K562 (cell line): ENCODE results near the gene ARHGAP22. TPM values are rescaled to one million over a fixed set of nuclear protein-coding genes. Genes with fewer than 3 reads are reported as not detected.

Experiments used
- ATAC-seq: fragments of 200-7000 bp; cut with Tn5 transposase; 3 replicates; pipeline ENCODE4 v1.9.1; 2020; ENCODE audit warnings: moderate library complexity
- BruUV-seq: library from RNA; stranded (reverse); fragments of 400-500 nt; replicated peaks from 2 replicates; lab custom pipeline; 2021; lab: Mats Ljungman, UMichigan
- CTCF ChIA-PET: fragments of 300-600 bp; formaldehyde crosslinking; extraction: SDS; loops from one replicate; lab custom pipeline; 2021; ENCODE audit warnings: low intra/inter-chr PET ratio; lab: Yijun Ruan, JAX
- POLR2A ChIA-PET: fragments of 300-600, 350-650 bp; sonication (Branson Sonifier 250); formaldehyde crosslinking; extraction: SDS; loops from one replicate; lab custom pipeline; 2021; ENCODE audit warnings: antibody characterized with exemption, inconsistent platforms; lab: Yijun Ruan, JAX
- DNase-seq, 4 experiments: peaks; one replicate each; pipeline versions ENCODE4 v3.0.0 to v3.0.0-alpha.2; 2011 to 2018; ENCODE audit warnings: low spot score in 3 of 4, mixed read lengths in 3 of 4; ENCODE audit errors: extremely low read depth in 1 of 4
- FAIRE-seq: peaks from 2 replicates; lab custom pipeline; 2011; peaks lifted over from hg19 to GRCh38; lab: Jason Lieb, UNC
- H2AFZ ChIP-seq: 2 replicates; pipeline ENCODE4 v1.6.0; 2011; ENCODE audit warnings: low read depth, low read length, control low read depth, inconsistent platforms
- H3K27ac ChIP-seq: fragments of 200-600 bp; 3 replicates; pipeline ENCODE4 v1.8.0; 2011; ENCODE audit warnings: low read depth, mild to moderate bottlenecking, control low read depth, inconsistent platforms, low read length, moderate library complexity, mixed read lengths; ENCODE audit errors: extremely low read depth
- H3K27me3 ChIP-seq, 2 experiments: fragments of 300-600 bp in 1 of 2; 2 replicates in 1 of 2; 3 replicates in 1 of 2; pipeline versions ENCODE4 v1.6.0 to v1.8.0; 2011; ENCODE audit warnings: inconsistent platforms in 2 of 2, low read length in 2 of 2, mild to moderate bottlenecking in 1 of 2, mixed read lengths in 1 of 2, moderate library complexity in 1 of 2; ENCODE audit not compliant: control insufficient read depth in 2 of 2, insufficient read depth in 2 of 2
- H3K36me3 ChIP-seq: fragments of 300-600 bp; 3 replicates; pipeline ENCODE4 v1.8.0; 2011; ENCODE audit warnings: mild to moderate bottlenecking, low read length, inconsistent platforms; ENCODE audit not compliant: control insufficient read depth, insufficient read depth
- H3K4me1 ChIP-seq, 2 experiments: fragments of 200-600 bp in 1 of 2; replicated peaks in 1 of 2; 2 replicates in 1 of 2; 3 replicates in 1 of 2; pipeline versions ENCODE4 v1.5.1 to v1.8.0; 2011; ENCODE audit warnings: inconsistent platforms in 2 of 2, low read length in 2 of 2, mild to moderate bottlenecking in 1 of 2, mixed read lengths in 1 of 2, moderate library complexity in 1 of 2; ENCODE audit not compliant: control insufficient read depth in 2 of 2, insufficient read depth in 2 of 2
- H3K4me2 ChIP-seq: 2 replicates; pipeline ENCODE4 v1.6.1; 2011; ENCODE audit warnings: low read length, control low read depth, inconsistent platforms, mixed read lengths; ENCODE audit not compliant: insufficient read depth
- H3K4me3 ChIP-seq: fragments of 200-600 bp; sonication (generic), shearing (Covaris generic); 2 replicates; pipeline ENCODE4 v1.5.1; 2016; ENCODE audit warnings: control low read depth, inconsistent platforms
- H3K79me2 ChIP-seq: fragments of 200-600 bp; 3 replicates; pipeline ENCODE4 v1.8.0; 2011; ENCODE audit warnings: low read length, inconsistent platforms; ENCODE audit not compliant: control insufficient read depth, insufficient read depth
- H3K9ac ChIP-seq, 2 experiments: 2 replicates each; pipeline versions ENCODE4 v1.6.0 to v1.6.1; 2011; ENCODE audit warnings: low read depth in 2 of 2, low read length in 2 of 2, control low read depth in 1 of 2, inconsistent platforms in 1 of 2, mild to moderate bottlenecking in 1 of 2, mixed read lengths in 1 of 2; ENCODE audit not compliant: insufficient read depth in 1 of 2
- H3K9me1 ChIP-seq: one replicate; pipeline ENCODE4 v1.6.0; 2011; ENCODE audit warnings: inconsistent platforms, mild to moderate bottlenecking, low read length, moderate library complexity; ENCODE audit not compliant: control insufficient read depth, insufficient read depth
- H3K9me3 ChIP-seq: replicated peaks from 2 replicates; pipeline ENCODE4 v1.5.1; 2011; ENCODE audit warnings: low read depth, low read length, inconsistent platforms; ENCODE audit not compliant: control insufficient read depth, insufficient read depth
- H4K20me1 ChIP-seq: replicated peaks from 2 replicates; pipeline ENCODE4 v1.6.1; 2011; ENCODE audit warnings: low read length, inconsistent platforms, mixed read lengths; ENCODE audit not compliant: control insufficient read depth, insufficient read depth
- WGBS: fragments of 100-300 bp; shearing (Covaris generic); methylation state at CpG from one replicate; pipeline ENCODE4 v1.1.6; 2016; ENCODE audit warnings: low coverage, mixed read lengths; ENCODE audit not compliant: insufficient coverage; ENCODE audit errors: missing lambda C conversion rate; 5-methylcytosine and 5-hydroxymethylcytosine counted together
- in situ Hi-C: fragments of 300-500 bp; cut with MboI; formaldehyde crosslinking; loops from 4 replicates; pipeline ENCODE4 v1.15.0; 2018; ENCODE audit warnings: inconsistent platforms, mixed read lengths
- intact Hi-C: fragments of 100-400 bp; cut with micrococcal nuclease; formaldehyde crosslinking; loops from 2 replicates; pipeline ENCODE4 v1.14.2; 2022
- polyA plus RNA-seq, 8 experiments: library from polyadenylated mRNA; depleted of rRNA in 4 of 8; stranded (reverse) in 5 of 8; unstranded in 3 of 8; fragments of >200 nt; fragmentation: Nextera tagmentation in 2 of 8; fragmentation: Illumina TruSeq in 1 of 8; extraction: Ambion mirVana in 2 of 8; extraction: Trizol in 1 of 8; gene quantifications; 2 replicates each; pipeline versions ENCODE4 v1.2.1 to v1.2.3, GENCODE V29; 2011 to 2014; ENCODE audit warnings: inconsistent platforms in 1 of 8, missing spikeins in 1 of 8
- total RNA-seq, 7 experiments: library from RNA; depleted of rRNA in 6 of 7; stranded (reverse); fragments of >200 nt in 6 of 7; fragmentation: Illumina TruSeq in 2 of 7; extraction: Trizol in 2 of 7; gene quantifications; 2 replicates each; pipeline versions ENCODE4 v1.2.1 to v1.2.3, GENCODE V29; 2011 to 2021; ENCODE audit warnings: low replicate concordance in 1 of 7
- TF ChIP-seq, protein P1 (sequence below): fragments of 250-450 bp; sonication (Bioruptor Pico); IDR thresholded peaks from 2 replicates; pipeline ENCODE4 v1.8.0; 2022; ENCODE audit warnings: inconsistent platforms
- TF ChIP-seq, protein P2 (sequence below): fragments of 200-800 bp; sonication (Bioruptor generic); IDR thresholded peaks from 2 replicates; pipeline ENCODE4 v1.6.1; 2017; ENCODE audit warnings: missing genetic modification characterization, missing compliant biosample characterization

The ARHGAP22 gene
- total and polyA plus RNA-seq, 9 of the 15 experiments (the other 6 are each of a cell fraction or from before 2014, with no cell fraction given): 1.3 to 28.1 (median 12.7) TPM

DNA sequence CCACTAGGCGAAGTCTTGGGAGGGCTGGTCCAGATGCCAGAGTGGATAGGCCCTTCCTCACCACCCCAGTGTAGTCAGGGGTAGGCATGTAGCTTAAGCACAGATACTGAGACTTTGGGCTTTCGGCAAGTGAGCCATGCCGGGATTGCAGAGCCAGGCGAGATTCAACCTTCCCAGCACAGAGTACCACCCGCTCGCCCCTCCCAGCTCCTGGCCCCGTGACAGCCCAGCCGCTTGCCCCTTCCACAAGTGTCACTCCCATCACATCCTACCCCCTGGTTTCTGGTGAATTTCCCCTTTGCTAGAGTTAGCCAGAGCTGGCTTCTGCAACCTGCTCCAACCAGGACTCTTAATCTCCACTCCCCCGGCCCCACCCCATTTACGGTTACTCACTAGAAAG is 56.9 kb downstream of the ARHGAP22 start:
- no peaks in the 10 kb centered on the region for H3K36me3 ChIP-seq
- no peak overlapping the region for H2AFZ ChIP-seq
- ChIA-PET POLR2A (no interaction called here), CTCF (no interaction called here)
- no peak for ATAC-seq
- in situ Hi-C loops (no loop called here), intact Hi-C loops (no loop called here)
- H3K79me2 ChIP-seq: no peaks in the 10 kb centered on the region
- H4K20me1 ChIP-seq: no peaks in the 10 kb centered on the region
- no peaks in the 10 kb centered on the region for H3K4me1 ChIP-seq
- H3K4me3 ChIP-seq: no peak overlapping the region
- H3K27ac ChIP-seq: no peak overlapping the region
- no TSS peak for BruUV-seq
- no peak overlapping the region for H3K4me2 ChIP-seq
- H3K9me3 ChIP-seq: 0 out of 2 replicates have a peak, but pooled peaks cover 4% of the 10 kb centered on the region
- no peak for DNase-seq
- H3K9me1 ChIP-seq: no peaks in the 10 kb centered on the region
- FAIRE-seq: no peak
- H3K9ac ChIP-seq: no peak overlapping the region
- WGBS: 8% methylated on average over 10 of the region's 10 CpGs
- TF ChIP-seq, protein P1, sequence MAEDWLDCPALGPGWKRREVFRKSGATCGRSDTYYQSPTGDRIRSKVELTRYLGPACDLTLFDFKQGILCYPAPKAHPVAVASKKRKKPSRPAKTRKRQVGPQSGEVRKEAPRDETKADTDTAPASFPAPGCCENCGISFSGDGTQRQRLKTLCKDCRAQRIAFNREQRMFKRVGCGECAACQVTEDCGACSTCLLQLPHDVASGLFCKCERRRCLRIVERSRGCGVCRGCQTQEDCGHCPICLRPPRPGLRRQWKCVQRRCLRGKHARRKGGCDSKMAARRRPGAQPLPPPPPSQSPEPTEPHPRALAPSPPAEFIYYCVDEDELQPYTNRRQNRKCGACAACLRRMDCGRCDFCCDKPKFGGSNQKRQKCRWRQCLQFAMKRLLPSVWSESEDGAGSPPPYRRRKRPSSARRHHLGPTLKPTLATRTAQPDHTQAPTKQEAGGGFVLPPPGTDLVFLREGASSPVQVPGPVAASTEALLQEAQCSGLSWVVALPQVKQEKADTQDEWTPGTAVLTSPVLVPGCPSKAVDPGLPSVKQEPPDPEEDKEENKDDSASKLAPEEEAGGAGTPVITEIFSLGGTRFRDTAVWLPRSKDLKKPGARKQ: no peak
- TF ChIP-seq, protein P2, sequence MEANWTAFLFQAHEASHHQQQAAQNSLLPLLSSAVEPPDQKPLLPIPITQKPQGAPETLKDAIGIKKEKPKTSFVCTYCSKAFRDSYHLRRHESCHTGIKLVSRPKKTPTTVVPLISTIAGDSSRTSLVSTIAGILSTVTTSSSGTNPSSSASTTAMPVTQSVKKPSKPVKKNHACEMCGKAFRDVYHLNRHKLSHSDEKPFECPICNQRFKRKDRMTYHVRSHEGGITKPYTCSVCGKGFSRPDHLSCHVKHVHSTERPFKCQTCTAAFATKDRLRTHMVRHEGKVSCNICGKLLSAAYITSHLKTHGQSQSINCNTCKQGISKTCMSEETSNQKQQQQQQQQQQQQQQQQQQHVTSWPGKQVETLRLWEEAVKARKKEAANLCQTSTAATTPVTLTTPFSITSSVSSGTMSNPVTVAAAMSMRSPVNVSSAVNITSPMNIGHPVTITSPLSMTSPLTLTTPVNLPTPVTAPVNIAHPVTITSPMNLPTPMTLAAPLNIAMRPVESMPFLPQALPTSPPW (CRISPR knock-in tag): no peak
- H3K27me3 ChIP-seq: peaks cover 33 to 63% of the 10 kb centered on the region in 2 experiments
